Stimulated activated CD8-positive, alpha-beta memory T cell treated with anti-CD3 and anti-CD28 coated beads, Interleukin-15, amount 100 ng/mL, for 1 hour (primary cell): ENCODE data around the gene ATP11A.
"Not testable (repeated sequence)": the region's sequence is repeated elsewhere in the genome, so short reads cannot be mapped to it uniquely, and the experiment has no call there.

Experiments used
- DNase-seq: peaks from one replicate; pipeline ENCODE4 v3.0.0-alpha.2; 2020; ENCODE audit warnings: low read depth

The ATP11A gene

GRCh38 chr13:112861876-112862615 is 172.2 kb downstream of the ATP11A start:
- no peak for DNase-seq

GRCh38 chr13:112863356-112863755 is 173.5 kb downstream of the ATP11A start:
- not testable (repeated sequence) for DNase-seq

- not testable (repeated sequence) for DNase-seq
These were observed 175.6 kb downstream of the ATP11A start for GRCh38 chr13:112865478-112865877.

GRCh38 chr13:112867301-112867711 is 177.5 kb downstream of the ATP11A start:
- DNase-seq, result no peak

DNA sequence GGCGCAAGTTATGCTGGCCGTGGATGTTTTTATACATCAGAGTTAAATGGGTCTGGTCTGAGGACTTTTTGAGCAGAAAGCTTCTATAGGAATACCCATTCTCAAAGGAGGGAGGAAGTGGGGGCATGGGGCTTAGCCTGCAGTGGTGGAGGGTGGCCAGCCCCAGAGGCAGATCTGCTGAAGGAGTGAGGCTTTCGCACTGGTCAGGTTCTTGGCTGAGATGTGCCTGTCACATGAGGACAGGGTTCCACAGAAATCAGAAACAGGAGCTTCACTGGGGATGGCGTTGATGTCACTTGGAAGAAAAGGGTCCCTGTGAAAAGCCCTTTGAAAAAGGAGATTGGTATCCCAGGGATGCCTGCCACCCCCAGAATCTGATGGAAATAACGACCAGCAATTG is 178.5 kb downstream of the ATP11A start:
- DNase-seq, result no peak

DNA sequence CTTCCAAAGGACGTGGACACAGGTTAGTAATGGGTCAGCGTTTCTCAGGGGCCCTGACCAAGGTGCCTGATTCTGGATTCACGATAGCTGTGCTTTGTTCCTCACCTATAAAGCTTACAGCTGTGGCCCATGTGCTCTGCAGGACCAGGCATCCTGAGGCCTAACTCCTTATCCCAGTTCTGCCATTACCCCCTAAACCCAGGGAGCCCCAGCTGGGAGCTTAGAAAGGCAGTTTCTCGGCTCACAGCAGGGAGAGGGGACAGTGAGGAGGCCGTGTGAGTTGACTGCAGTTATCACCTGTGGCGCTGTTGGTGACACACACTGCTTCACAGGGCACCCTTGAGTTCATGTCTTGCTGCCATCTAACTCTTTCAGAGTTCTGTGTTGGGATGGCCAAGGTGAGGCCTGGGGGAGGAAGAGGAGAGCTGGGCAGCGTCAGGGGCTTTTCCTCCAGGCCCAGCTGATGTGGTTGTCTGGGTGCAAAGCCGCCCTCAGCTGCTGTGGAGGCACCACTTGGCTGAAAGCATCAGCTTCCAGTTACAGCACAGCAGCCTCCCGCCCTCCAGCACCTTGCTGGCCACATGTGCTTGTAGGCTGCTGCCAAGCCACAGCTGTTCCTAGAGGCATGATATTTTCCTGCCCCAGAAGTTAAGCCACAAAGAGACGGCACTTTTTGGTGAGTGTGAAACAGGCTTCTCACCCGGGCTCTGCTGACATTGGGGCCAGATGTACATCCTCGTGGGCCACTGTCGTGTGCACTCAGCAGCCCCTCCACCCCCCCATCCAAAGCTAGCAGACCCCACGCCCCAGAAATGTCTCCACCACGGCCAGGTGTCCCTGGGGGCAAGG is 179.6 kb downstream of the ATP11A start:
- DNase-seq, result no peak

DNA sequence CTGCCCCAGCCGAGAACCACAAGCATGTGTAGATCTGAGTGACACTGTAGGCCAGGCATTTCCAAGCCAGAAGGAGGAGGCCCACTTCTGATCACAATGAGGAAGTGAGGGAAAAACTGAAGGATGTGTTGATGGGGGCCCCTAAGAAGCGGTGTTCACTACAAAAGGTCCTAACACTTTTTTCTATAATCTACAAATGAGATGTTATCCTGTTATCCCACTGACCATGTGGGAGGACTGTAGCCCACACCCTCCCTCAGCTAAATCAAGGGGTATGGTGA is 180.2 kb downstream of the ATP11A start:
- DNase-seq, result no peak

DNA sequence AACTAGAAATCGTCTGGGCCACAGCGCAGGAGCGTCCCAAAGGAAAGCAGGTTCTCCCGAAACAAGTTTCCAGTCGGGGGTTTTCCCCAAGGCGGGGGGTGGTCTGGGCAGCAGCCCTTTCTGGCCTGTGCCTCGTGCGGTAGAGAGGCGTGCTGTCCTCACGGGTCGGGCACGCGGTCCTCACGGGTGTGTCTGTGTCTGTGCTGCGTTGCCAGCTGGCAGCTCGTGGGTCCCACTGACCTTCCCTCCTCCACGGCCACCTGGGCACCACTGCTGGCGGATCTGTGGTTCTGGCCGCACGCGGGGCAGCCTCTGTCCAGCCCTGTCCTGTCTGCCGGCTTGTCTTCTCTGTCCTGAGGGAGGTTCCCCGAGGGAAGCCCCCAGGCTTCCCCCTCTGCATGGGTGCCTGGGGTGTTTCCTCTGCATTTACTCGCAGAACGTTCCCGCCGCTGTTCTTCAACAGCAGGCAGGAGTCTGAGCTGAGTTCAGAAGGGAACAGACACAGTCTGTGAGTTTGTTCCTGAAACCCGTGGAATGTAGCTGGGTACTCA is 181.0 kb downstream of the ATP11A start:
- no peak for DNase-seq

- no peak for DNase-seq
These were observed 181.9 kb downstream of the ATP11A start for GRCh38 chr13:112871742-112872141.

- not testable (repeated sequence) for DNase-seq
These were observed 183.1 kb downstream of the ATP11A start for GRCh38 chr13:112872657-112873631.

GRCh38 chr13:112873851-112874750 is 184.3 kb downstream of the ATP11A start:
- DNase-seq, result peak; percentile 21

GRCh38 chr13:112874751-112875300 is 185.0 kb downstream of the ATP11A start:
- DNase-seq, result no peak

- no peak for DNase-seq
These were observed 185.8 kb downstream of the ATP11A start for GRCh38 chr13:112875627-112876026.

GRCh38 chr13:112876305-112877000 is 186.6 kb downstream of the ATP11A start:
- no peak for DNase-seq

DNA sequence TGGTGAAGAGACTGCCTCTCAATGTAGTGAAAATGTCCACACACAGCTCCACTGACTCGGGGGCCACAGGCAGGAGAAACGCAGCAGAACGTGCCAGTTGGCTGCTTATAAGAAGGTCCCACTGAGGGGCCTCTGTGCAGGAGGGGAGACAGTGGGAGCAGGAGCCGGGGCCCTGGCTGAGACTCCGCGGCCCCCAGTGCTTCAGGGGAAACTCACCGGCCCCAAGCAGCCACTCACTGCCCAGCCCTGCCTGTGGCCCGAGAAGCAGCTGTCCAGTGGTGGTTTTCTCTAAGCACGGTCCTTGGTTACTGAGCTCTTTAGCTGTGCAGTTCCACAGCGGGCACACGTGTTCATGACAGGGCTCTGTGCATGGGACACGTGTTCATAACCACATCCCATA is 187.2 kb downstream of the ATP11A start:
- DNase-seq, result no peak

- no peak for DNase-seq
These were observed 187.7 kb downstream of the ATP11A start for GRCh38 chr13:112877539-112877938.

DNA sequence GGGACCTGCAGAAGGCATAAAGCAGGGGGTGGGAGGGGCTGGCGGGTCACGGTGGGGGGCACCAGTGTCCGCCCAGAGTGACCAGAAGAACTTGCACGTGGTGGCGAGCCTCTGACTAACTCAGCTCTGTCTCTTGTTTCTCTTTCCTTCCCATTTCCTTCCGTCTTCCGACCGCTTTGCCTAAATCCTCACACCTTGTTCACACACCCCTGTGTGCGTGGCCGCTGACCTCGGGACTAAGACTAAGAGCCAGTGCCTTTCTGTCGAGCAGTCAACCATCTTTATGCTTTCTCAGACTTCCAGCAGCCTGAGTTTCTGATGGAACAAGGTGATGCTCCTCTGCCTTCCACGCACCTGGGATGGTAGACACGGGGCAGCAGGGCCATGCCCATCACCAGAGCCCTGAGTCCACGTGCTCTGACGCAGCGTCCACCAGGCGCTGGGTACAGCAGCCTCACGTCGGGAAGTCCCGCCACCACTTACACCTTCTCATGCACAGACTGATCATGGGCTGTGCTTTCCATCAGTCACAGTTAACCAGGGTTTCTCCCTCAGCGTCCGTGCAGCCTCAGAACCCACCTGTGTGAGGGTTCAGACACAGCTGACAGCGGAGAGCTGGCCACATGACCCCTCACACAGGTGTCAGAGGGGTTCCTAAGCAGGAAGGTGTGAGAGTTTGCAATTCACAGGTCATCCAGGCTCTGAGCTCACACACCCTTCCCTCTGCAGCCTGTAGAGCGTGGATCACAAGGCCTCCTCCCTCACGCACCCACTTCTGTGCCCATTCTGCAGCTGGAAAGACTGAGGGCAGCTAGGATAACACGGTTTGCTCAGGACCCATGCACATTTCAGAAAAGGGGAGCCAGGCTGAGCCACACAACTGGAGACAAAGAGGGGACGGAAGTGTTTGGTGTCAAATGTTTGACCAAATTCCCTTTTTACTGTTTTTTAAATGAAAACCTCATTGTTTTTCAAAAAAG is 188.4 kb downstream of the ATP11A start:
- no peak for DNase-seq

DNA sequence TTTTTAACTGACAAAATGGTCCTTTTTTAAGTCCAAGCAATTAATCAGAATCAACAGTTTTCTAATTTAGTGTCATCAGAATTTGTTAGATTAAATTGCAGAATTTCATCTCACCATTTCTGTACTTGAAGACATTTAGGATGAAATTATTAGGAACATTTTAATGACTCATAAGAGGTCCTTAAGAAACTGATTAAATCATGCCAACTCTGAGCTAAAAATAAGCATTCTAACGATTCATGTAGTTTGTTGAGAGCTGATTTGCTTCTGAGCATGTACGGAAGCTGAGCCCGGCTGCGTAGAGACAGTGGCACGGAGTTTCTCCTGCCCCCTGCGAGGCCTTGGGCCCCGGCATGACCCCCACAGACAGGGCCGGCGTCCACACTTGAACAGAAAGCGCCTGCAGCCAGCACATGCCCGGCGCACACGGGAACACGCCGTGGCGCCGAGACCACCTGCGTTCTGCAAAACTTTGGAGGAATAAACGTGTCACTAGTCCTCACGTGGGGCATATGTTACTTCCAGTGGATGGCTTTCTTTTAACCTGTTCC is 189.5 kb downstream of the ATP11A start:
- no peak for DNase-seq
